Activated T-helper 17 cell treated with anti-CD3 and anti-CD28 coated beads, Interleukin-2, amount 50 U/mL, for 72 hours (primary cell): ENCODE data around the gene MTA1. TPM values are rescaled to one million over a fixed set of nuclear protein-coding genes. Genes with fewer than 3 reads are reported as not detected.

Source experiments
- ATAC-seq: fragments of 150-1000 bp; cut with Tn5 transposase; replicated peaks from 2 replicates; pipeline ENCODE4 v1.10.0; 2021; ENCODE audit warnings: mild to moderate bottlenecking, moderate library complexity
- H3K27ac Mint-ChIP-seq: one replicate; pipeline ENCODE4 v1.8.0; 2022; ENCODE audit warnings: mixed read lengths
- H3K27me3 Mint-ChIP-seq: one replicate; pipeline ENCODE4 v1.8.0; 2022; ENCODE audit warnings: mixed read lengths
- H3K36me3 Mint-ChIP-seq: one replicate; pipeline ENCODE4 v1.8.0; 2022; ENCODE audit warnings: low read depth, mild to moderate bottlenecking, mixed read lengths
- H3K4me1 Mint-ChIP-seq: one replicate; pipeline ENCODE4 v1.8.0; 2022; ENCODE audit warnings: mixed read lengths
- H3K4me3 Mint-ChIP-seq: one replicate; pipeline ENCODE4 v1.8.0; 2022; ENCODE audit warnings: mild to moderate bottlenecking, mixed read lengths
- H3K9me3 Mint-ChIP-seq: one replicate; pipeline ENCODE4 v1.8.0; 2022; ENCODE audit warnings: mixed read lengths
- total RNA-seq, 2 donors: library from RNA; stranded (reverse); gene quantifications; one replicate each; pipeline ENCODE4 v1.2.3, GENCODE V29; 2022

MTA1 gene
- total RNA-seq, 2 donors from 2014 or later: 99.4 to 144 TPM

GRCh38 chr14:105384041-105384557, 35.5 kb upstream of the MTA1 start:
- Mint-ChIP-seq H3K36me3 (no peaks in the 10 kb centered on the region), H3K27ac (no peak overlapping the region), H3K4me1 (no peaks in the 10 kb centered on the region), H3K27me3 (no peaks in the 10 kb centered on the region), H3K4me3 (no peak overlapping the region), H3K9me3 (no peaks in the 10 kb centered on the region)
- ATAC-seq: no peak

- Mint-ChIP-seq H3K36me3 (no peaks in the 10 kb centered on the region), H3K4me1 (no peaks in the 10 kb centered on the region), H3K4me3 (no peak overlapping the region), H3K27ac (no peak overlapping the region), H3K9me3 (no peaks in the 10 kb centered on the region), H3K27me3 (no peaks in the 10 kb centered on the region)
- ATAC-seq: no peak
Measured at GRCh38 chr14:105384605-105385321, 34.9 kb upstream of the MTA1 start.

- H3K36me3 Mint-ChIP-seq: no peaks in the 10 kb centered on the region
- H3K27me3 Mint-ChIP-seq: no peaks in the 10 kb centered on the region
- no peak overlapping the region for H3K27ac Mint-ChIP-seq
- H3K4me3 Mint-ChIP-seq: no peak overlapping the region
- no peaks in the 10 kb centered on the region for H3K9me3 Mint-ChIP-seq
- ATAC-seq: no peak
- no peaks in the 10 kb centered on the region for H3K4me1 Mint-ChIP-seq
Measured at GRCh38 chr14:105385322-105385637, 34.3 kb upstream of the MTA1 start.

- H3K27ac Mint-ChIP-seq: no peak overlapping the region
- no peak overlapping the region for H3K4me3 Mint-ChIP-seq
- no peaks in the 10 kb centered on the region for H3K4me1 Mint-ChIP-seq
- H3K9me3 Mint-ChIP-seq: no peaks in the 10 kb centered on the region
- no peak for ATAC-seq
- H3K27me3 Mint-ChIP-seq: no peaks in the 10 kb centered on the region
- no peaks in the 10 kb centered on the region for H3K36me3 Mint-ChIP-seq
Measured at GRCh38 chr14:105385698-105386365, 33.8 kb upstream of the MTA1 start.

GRCh38 chr14:105386581-105387529, 32.8 kb upstream of the MTA1 start:
- H3K9me3 Mint-ChIP-seq: no peaks in the 10 kb centered on the region
- no peaks in the 10 kb centered on the region for H3K36me3 Mint-ChIP-seq
- H3K27me3 Mint-ChIP-seq: no peaks in the 10 kb centered on the region
- no peak overlapping the region for H3K27ac Mint-ChIP-seq
- no peak overlapping the region for H3K4me3 Mint-ChIP-seq
- H3K4me1 Mint-ChIP-seq: no peaks in the 10 kb centered on the region
- ATAC-seq: no peak

- no peak for ATAC-seq
- no peaks in the 10 kb centered on the region for H3K27me3 Mint-ChIP-seq
- no peaks in the 10 kb centered on the region for H3K36me3 Mint-ChIP-seq
- H3K27ac Mint-ChIP-seq: no peak overlapping the region
- H3K9me3 Mint-ChIP-seq: no peaks in the 10 kb centered on the region
- H3K4me1 Mint-ChIP-seq: no peaks in the 10 kb centered on the region
- H3K4me3 Mint-ChIP-seq: no peak overlapping the region
Measured at GRCh38 chr14:105387530-105387922, 32.1 kb upstream of the MTA1 start.

- Mint-ChIP-seq H3K36me3 (no peaks in the 10 kb centered on the region), H3K27ac (no peak overlapping the region), H3K9me3 (no peaks in the 10 kb centered on the region), H3K27me3 (no peaks in the 10 kb centered on the region), H3K4me1 (no peaks in the 10 kb centered on the region), H3K4me3 (no peak overlapping the region)
- ATAC-seq: peak; percentile 6
Measured at GRCh38 chr14:105388110-105388951, 31.3 kb upstream of the MTA1 start.

- Mint-ChIP-seq H3K4me1 (no peaks in the 10 kb centered on the region), H3K27ac (no peak overlapping the region), H3K36me3 (no peaks in the 10 kb centered on the region), H3K4me3 (no peak overlapping the region), H3K9me3 (no peaks in the 10 kb centered on the region), H3K27me3 (no peaks in the 10 kb centered on the region)
- no peak for ATAC-seq
Measured at GRCh38 chr14:105388976-105389375, 30.7 kb upstream of the MTA1 start.

- Mint-ChIP-seq H3K36me3 (no peaks in the 10 kb centered on the region), H3K27me3 (no peaks in the 10 kb centered on the region), H3K9me3 (no peaks in the 10 kb centered on the region), H3K4me3 (no peak overlapping the region), H3K27ac (no peak overlapping the region), H3K4me1 (no peaks in the 10 kb centered on the region)
- ATAC-seq: no peak
Measured at GRCh38 chr14:105389534-105389933, 30.1 kb upstream of the MTA1 start.

GRCh38 chr14:105389976-105390848, 29.4 kb upstream of the MTA1 start:
- Mint-ChIP-seq H3K36me3 (no peaks in the 10 kb centered on the region), H3K27ac (peak overlapping the region; percentile 52), H3K27me3 (no peaks in the 10 kb centered on the region), H3K9me3 (no peaks in the 10 kb centered on the region), H3K4me3 (no peak overlapping the region), H3K4me1 (no peaks in the 10 kb centered on the region)
- peak; percentile 26 for ATAC-seq

- ATAC-seq: no peak
- no peaks in the 10 kb centered on the region for H3K9me3 Mint-ChIP-seq
Measured at GRCh38 chr14:105390849-105391500, 28.7 kb upstream of the MTA1 start.

GRCh38 chr14:105391541-105391940, 28.1 kb upstream of the MTA1 start:
- Mint-ChIP-seq H3K4me1 (no peaks in the 10 kb centered on the region), H3K9me3 (no peaks in the 10 kb centered on the region), H3K36me3 (no peaks in the 10 kb centered on the region), H3K4me3 (no peak overlapping the region), H3K27ac (no peak overlapping the region), H3K27me3 (no peaks in the 10 kb centered on the region)
- ATAC-seq: no peak

More at GRCh38 chr14:105390849-105391500, 28.7 kb upstream of the MTA1 start:
- H3K36me3 Mint-ChIP-seq: no peaks in the 10 kb centered on the region
- no peak overlapping the region for H3K4me3 Mint-ChIP-seq
- no peaks in the 10 kb centered on the region for H3K27me3 Mint-ChIP-seq
- H3K4me1 Mint-ChIP-seq: no peaks in the 10 kb centered on the region
- H3K27ac Mint-ChIP-seq: no peak overlapping the region
